DOHH2 (cell line): ENCODE data around the gene TAF7L.

Experiments
- H3F3A ChIP-seq: fragments of 200-600 bp; sonication (generic), shearing (Covaris generic); 2 replicates; pipeline ENCODE4 v1.6.0; 2016; ENCODE audit warnings: antibody characterized with exemption, mild to moderate bottlenecking; ENCODE audit not compliant: control insufficient read depth, insufficient read depth
- H3K27ac ChIP-seq: fragments of 200-600 bp; sonication (generic); 2 replicates; pipeline ENCODE4 v1.5.1; 2014; ENCODE audit warnings: low read depth, mild to moderate bottlenecking, low read length, moderate library complexity
- H3K27me3 ChIP-seq: fragments of 200-600 bp; sonication (generic); 2 replicates; pipeline ENCODE4 v1.6.1; 2014; ENCODE audit warnings: mild to moderate bottlenecking, low read length, mixed read lengths; ENCODE audit not compliant: control insufficient read depth
- H3K36me3 ChIP-seq: fragments of 200-600 bp; sonication (generic); 2 replicates; pipeline ENCODE4 v1.6.1; 2014; ENCODE audit warnings: mild to moderate bottlenecking, low read length, moderate library complexity, mixed read lengths; ENCODE audit not compliant: control insufficient read depth
- H3K4me1 ChIP-seq: fragments of 200-600 bp; sonication (generic); 2 replicates; pipeline ENCODE4 v1.6.1; 2014; ENCODE audit warnings: mild to moderate bottlenecking, low read length, mixed read lengths; ENCODE audit not compliant: control insufficient read depth
- H3K4me2 ChIP-seq: fragments of 200-600 bp; sonication (generic); 2 replicates; pipeline ENCODE4 v1.6.0; 2014; ENCODE audit warnings: mild to moderate bottlenecking, low read length, moderate library complexity
- H3K4me3 ChIP-seq: fragments of 200-600 bp; sonication (generic); 2 replicates; pipeline ENCODE4 v1.5.1; 2014; ENCODE audit warnings: mild to moderate bottlenecking, low read length, mixed read lengths
- H3K79me2 ChIP-seq: fragments of 200-600 bp; sonication (generic); 2 replicates; pipeline ENCODE4 v1.6.1; 2014; ENCODE audit warnings: mild to moderate bottlenecking, low read length, mixed read lengths; ENCODE audit not compliant: control insufficient read depth
- H3K9me2 ChIP-seq: fragments of 200-600 bp; sonication (generic); replicated peaks from 2 replicates; pipeline ENCODE4 v1.6.1; 2014; ENCODE audit warnings: mild to moderate bottlenecking, low read length, mixed read lengths; ENCODE audit not compliant: control insufficient read depth
- H3K9me3 ChIP-seq: fragments of 200-600 bp; sonication (generic); 2 replicates; pipeline ENCODE4 v1.6.1; 2014; ENCODE audit warnings: antibody characterized with exemption, low read length, mixed read lengths; ENCODE audit not compliant: control insufficient read depth, insufficient read depth
- H4K20me1 ChIP-seq: fragments of 200-600 bp; sonication (generic); 2 replicates; pipeline ENCODE4 v1.6.0; 2014; ENCODE audit warnings: low read depth, mild to moderate bottlenecking, antibody characterized with exemption, low read length, moderate library complexity; ENCODE audit not compliant: control insufficient read depth, insufficient read depth
- EZH2phosphoT487 ChIP-seq: fragments of 200-600 bp; sonication (generic); IDR thresholded peaks from 2 replicates; pipeline ENCODE4 v1.6.1; 2017; ENCODE audit warnings: borderline replicate concordance, mild to moderate bottlenecking, antibody characterized with exemption, low read length, moderate library complexity, mixed read lengths
- TF ChIP-seq, protein P1 (sequence below): fragments of 200-600 bp; sonication (generic); IDR thresholded peaks from one replicate; pipeline ENCODE4 v1.5.1; 2014; ENCODE audit warnings: antibody characterized with exemption, mild to moderate bottlenecking, low read depth, low read length; ENCODE audit not compliant: poor library complexity, severe bottlenecking

Gene TAF7L

DNA sequence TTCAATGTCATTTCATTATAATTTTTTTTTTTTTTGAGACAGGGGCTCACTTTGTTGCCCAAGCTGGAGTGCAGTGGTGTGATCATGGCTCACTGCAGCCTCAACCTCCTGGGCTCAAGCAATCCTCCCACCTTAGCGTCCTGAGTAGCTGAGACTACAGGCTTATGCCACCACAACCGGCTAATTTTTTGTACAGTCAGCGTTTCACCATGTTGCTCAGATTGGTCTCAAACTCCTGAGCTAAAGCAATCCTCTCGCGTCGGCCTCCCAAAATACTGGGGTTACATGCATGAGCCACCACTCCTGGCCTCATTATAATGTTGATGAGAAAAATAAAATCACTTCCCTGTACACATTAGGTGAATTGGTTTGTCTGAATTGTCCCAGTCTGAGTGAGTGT is 16.9 kb downstream of the TAF7L start:
- H3K36me3 ChIP-seq, result no peaks in the 10 kb centered on the region
- no peaks in the 10 kb centered on the region for H3K79me2 ChIP-seq
- no peaks in the 10 kb centered on the region for H3K27me3 ChIP-seq
- no peaks in the 10 kb centered on the region for H3K4me1 ChIP-seq
- no peak overlapping the region for H3K4me3 ChIP-seq
- H3K9me2 ChIP-seq, result no peaks in the 10 kb centered on the region
- H3F3A ChIP-seq, result no peaks in the 10 kb centered on the region
- H3K9me3 ChIP-seq, result no peaks in the 10 kb centered on the region
- no peaks in the 10 kb centered on the region for H4K20me1 ChIP-seq
- H3K27ac ChIP-seq, result no peak overlapping the region
- no peak overlapping the region for H3K4me2 ChIP-seq
- TF ChIP-seq, protein P1, sequence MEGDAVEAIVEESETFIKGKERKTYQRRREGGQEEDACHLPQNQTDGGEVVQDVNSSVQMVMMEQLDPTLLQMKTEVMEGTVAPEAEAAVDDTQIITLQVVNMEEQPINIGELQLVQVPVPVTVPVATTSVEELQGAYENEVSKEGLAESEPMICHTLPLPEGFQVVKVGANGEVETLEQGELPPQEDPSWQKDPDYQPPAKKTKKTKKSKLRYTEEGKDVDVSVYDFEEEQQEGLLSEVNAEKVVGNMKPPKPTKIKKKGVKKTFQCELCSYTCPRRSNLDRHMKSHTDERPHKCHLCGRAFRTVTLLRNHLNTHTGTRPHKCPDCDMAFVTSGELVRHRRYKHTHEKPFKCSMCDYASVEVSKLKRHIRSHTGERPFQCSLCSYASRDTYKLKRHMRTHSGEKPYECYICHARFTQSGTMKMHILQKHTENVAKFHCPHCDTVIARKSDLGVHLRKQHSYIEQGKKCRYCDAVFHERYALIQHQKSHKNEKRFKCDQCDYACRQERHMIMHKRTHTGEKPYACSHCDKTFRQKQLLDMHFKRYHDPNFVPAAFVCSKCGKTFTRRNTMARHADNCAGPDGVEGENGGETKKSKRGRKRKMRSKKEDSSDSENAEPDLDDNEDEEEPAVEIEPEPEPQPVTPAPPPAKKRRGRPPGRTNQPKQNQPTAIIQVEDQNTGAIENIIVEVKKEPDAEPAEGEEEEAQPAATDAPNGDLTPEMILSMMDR, result no peak
- no peak for TF ChIP-seq EZH2phosphoT487

DNA sequence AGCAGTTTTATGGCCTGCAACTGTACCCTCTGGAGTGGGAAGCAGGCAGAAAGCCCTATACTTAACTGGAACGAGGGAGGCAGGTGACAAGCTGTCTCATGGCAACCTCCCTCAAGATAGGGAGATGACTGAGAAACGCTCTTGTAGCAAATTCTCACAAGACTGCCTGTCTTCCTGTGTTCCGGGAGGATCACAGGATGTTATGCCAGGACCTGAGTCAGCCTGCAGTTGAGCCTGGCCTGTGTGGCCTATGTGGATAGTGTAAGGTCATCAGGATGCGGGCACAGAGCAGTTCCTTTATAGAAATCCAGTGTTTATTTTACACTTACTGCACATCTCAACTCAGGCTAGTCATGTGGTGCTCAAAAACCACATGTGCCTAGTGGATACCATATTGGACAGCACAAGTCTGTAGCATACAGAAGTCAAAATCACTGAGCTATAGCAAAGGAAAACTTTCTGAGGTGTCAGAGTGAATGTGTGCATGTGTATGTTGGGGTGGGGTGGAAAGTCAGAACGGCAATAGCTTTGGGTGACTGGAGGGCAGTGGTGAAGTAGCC is 25.2 kb downstream of the TAF7L start:
- Histone ChIP-seq H3K9me2 (no peaks in the 10 kb centered on the region), H3K4me1 (no peaks in the 10 kb centered on the region), H3F3A (no peaks in the 10 kb centered on the region), H3K79me2 (no peaks in the 10 kb centered on the region), H3K4me2 (no peak overlapping the region), H3K27me3 (no peaks in the 10 kb centered on the region), H3K27ac (no peak overlapping the region), H4K20me1 (no peaks in the 10 kb centered on the region), H3K4me3 (no peak overlapping the region), H3K9me3 (no peaks in the 10 kb centered on the region), H3K36me3 (no peaks in the 10 kb centered on the region)
- TF ChIP-seq EZH2phosphoT487, result no peak
- TF ChIP-seq, protein P1, result no peak

GRCh38 chrX:101263766-101264165 is 27.4 kb downstream of the TAF7L start:
- Histone ChIP-seq H3K27ac (no peak overlapping the region), H3K79me2 (no peaks in the 10 kb centered on the region), H4K20me1 (no peaks in the 10 kb centered on the region), H3K9me3 (no peaks in the 10 kb centered on the region), H3K27me3 (no peaks in the 10 kb centered on the region), H3K9me2 (no peaks in the 10 kb centered on the region), H3K4me3 (no peak overlapping the region), H3F3A (no peaks in the 10 kb centered on the region), H3K4me1 (no peaks in the 10 kb centered on the region), H3K4me2 (no peak overlapping the region), H3K36me3 (no peaks in the 10 kb centered on the region)
- no peak for TF ChIP-seq EZH2phosphoT487
- TF ChIP-seq, protein P1, result no peak
